GM12878 (cell line): ENCODE results near the gene TMEM236. TPM values are rescaled to one million over a fixed set of nuclear protein-coding genes. Genes with fewer than 3 reads are reported as not detected.

ENCODE experiments used
- ATAC-seq: fragments of 200-7000 bp; cut with Tn5 transposase; 3 replicates; pipeline ENCODE4 v1.9.1; 2020; ENCODE audit warnings: mild to moderate bottlenecking, moderate library complexity
- BruUV-seq: library from RNA; stranded (reverse); fragments of 400-500 nt; replicated peaks from 2 replicates; lab custom pipeline; 2021; lab: Mats Ljungman, UMichigan
- CTCF ChIA-PET: fragments of 300-600 bp; sonication (Branson Sonifier 250); formaldehyde crosslinking; extraction: SDS; loops from one replicate; lab custom pipeline; 2021; ENCODE audit warnings: inconsistent platforms; lab: Yijun Ruan, JAX
- POLR2A ChIA-PET: fragments of 350-600 bp; formaldehyde crosslinking; extraction: SDS; loops from one replicate; lab custom pipeline; 2021; ENCODE audit warnings: inconsistent platforms; lab: Charles Lee
- RAD21 ChIA-PET: fragments of 300-600 bp; sonication (Branson Sonifier 250); formaldehyde crosslinking; loops from one replicate; lab custom pipeline; 2023; ENCODE audit warnings: antibody characterized with exemption; ENCODE audit not compliant: unreplicated experiment; lab: Charles Lee
- SMC1A ChIA-PET: fragments of 300-600 bp; sonication (Branson Sonifier 250); formaldehyde crosslinking; loops from one replicate; lab custom pipeline; 2023; ENCODE audit not compliant: unreplicated experiment, uncharacterized antibody; lab: Charles Lee
- DNase-seq: peaks from one replicate; pipeline ENCODE4 v3.0.0-alpha.2; 2011; ENCODE audit warnings: low read depth, low spot score
- FAIRE-seq: peaks from 3 replicates; lab custom pipeline; 2011; peaks lifted over from hg19 to GRCh38; lab: Jason Lieb, UNC
- H2AFZ ChIP-seq: 2 replicates; pipeline ENCODE4 v1.6.0; 2011; ENCODE audit warnings: low read depth, low read length, control low read depth; ENCODE audit not compliant: control insufficient read depth
- H3K27ac ChIP-seq: 2 replicates; pipeline ENCODE4 v1.5.1; 2011; ENCODE audit warnings: control low read depth; ENCODE audit not compliant: control insufficient read depth, insufficient read depth
- H3K27me3 ChIP-seq, 2 experiments: replicated peaks in 1 of 2; 2 replicates each; pipeline versions ENCODE4 v1.6.0 to v1.6.1; 2011; ENCODE audit warnings: low read length in 1 of 2; ENCODE audit not compliant: control insufficient read depth in 2 of 2, insufficient read depth in 2 of 2
- H3K36me3 ChIP-seq, 2 experiments: 2 replicates each; pipeline ENCODE4 v1.5.1; 2011; ENCODE audit warnings: low read length in 1 of 2; ENCODE audit not compliant: control insufficient read depth in 2 of 2, insufficient read depth in 2 of 2
- H3K4me1 ChIP-seq: 2 replicates; pipeline ENCODE4 v1.6.1; 2011; ENCODE audit warnings: mild to moderate bottlenecking, low read length, moderate library complexity, mixed read lengths; ENCODE audit not compliant: control insufficient read depth, insufficient read depth
- H3K4me2 ChIP-seq: 2 replicates; pipeline ENCODE4 v1.6.0; 2011; ENCODE audit warnings: control low read depth; ENCODE audit not compliant: control insufficient read depth, insufficient read depth
- H3K4me3 ChIP-seq: fragments of 200-600 bp; sonication (generic); 2 replicates; pipeline ENCODE4 v1.5.1; 2016
- H3K79me2 ChIP-seq: 2 replicates; pipeline ENCODE4 v1.6.0; 2011; ENCODE audit warnings: low read length; ENCODE audit not compliant: control insufficient read depth, insufficient read depth
- H3K9ac ChIP-seq: 2 replicates; pipeline ENCODE4 v1.8.0; 2011; ENCODE audit warnings: low read length, control low read depth, mixed read lengths; ENCODE audit not compliant: control insufficient read depth, insufficient read depth
- H3K9me3 ChIP-seq: replicated peaks from 3 replicates; pipeline ENCODE4 v1.5.1; 2011; ENCODE audit warnings: mild to moderate bottlenecking, low read length; ENCODE audit not compliant: control insufficient read depth, insufficient read depth
- H4K20me1 ChIP-seq: 2 replicates; pipeline ENCODE4 v1.6.0; 2011; ENCODE audit not compliant: control insufficient read depth, insufficient read depth
- ATF2 ChIP-seq: IDR thresholded peaks from 2 replicates; pipeline ENCODE4 v1.6.1; 2012; ENCODE audit warnings: low read length, inconsistent platforms
- ATF7 ChIP-seq: fragments of 450-650 bp; IDR thresholded peaks from 2 replicates; pipeline ENCODE4 v1.6.1; 2016; ENCODE audit warnings: low read depth, mild to moderate bottlenecking
- ETV6 ChIP-seq, 2 experiments: fragments of 450-650 bp in 1 of 2; IDR thresholded peaks in 1 of 2; conservative IDR thresholded peaks in 1 of 2; 2 replicates each; pipeline ENCODE4 v1.6.1; 2014; ENCODE audit warnings: antibody characterized with exemption in 1 of 2, borderline replicate concordance in 1 of 2, low read depth in 1 of 2, mild to moderate bottlenecking in 1 of 2, moderate library complexity in 1 of 2
- JUNB ChIP-seq: IDR thresholded peaks from 2 replicates; pipeline ENCODE4 v1.6.1; 2016; ENCODE audit warnings: antibody characterized with exemption, mild to moderate bottlenecking
- LARP7 ChIP-seq: fragments of 450-650 bp; IDR thresholded peaks from 2 replicates; pipeline ENCODE4 v1.6.1; 2017; ENCODE audit warnings: mild to moderate bottlenecking
- PAX8 ChIP-seq: fragments of 450-650 bp; IDR thresholded peaks from 2 replicates; pipeline ENCODE4 v1.6.1; 2017; ENCODE audit warnings: mild to moderate bottlenecking, moderate library complexity
- PBX3 ChIP-seq: IDR thresholded peaks from 2 replicates; pipeline ENCODE4 v1.6.1; 2011; ENCODE audit warnings: mild to moderate bottlenecking, low read depth, low read length, moderate library complexity; ENCODE audit not compliant: insufficient replicate concordance
- RAD51 ChIP-seq: fragments of 450-650 bp; IDR thresholded peaks from 2 replicates; pipeline ENCODE4 v1.6.1; 2016; ENCODE audit warnings: moderate library complexity, mild to moderate bottlenecking, inconsistent platforms
- RCOR1 ChIP-seq: conservative IDR thresholded peaks from 2 replicates; pipeline ENCODE4 v1.6.1; 2012; ENCODE audit warnings: low read depth, low read length, improper control_type of control experiment
- SIX5 ChIP-seq: IDR thresholded peaks from 2 replicates; pipeline ENCODE4 v1.6.1; 2011; ENCODE audit warnings: mild to moderate bottlenecking, low read depth, low read length, moderate library complexity; ENCODE audit not compliant: severe bottlenecking
- SPI1 ChIP-seq: IDR thresholded peaks from 2 replicates; pipeline ENCODE4 v1.6.1; 2011; ENCODE audit warnings: low read depth, mild to moderate bottlenecking, low read length, moderate library complexity, borderline replicate concordance; ENCODE audit not compliant: insufficient read depth
- SRF ChIP-seq, 2 experiments: IDR thresholded peaks; 2 replicates each; pipeline ENCODE4 v1.6.1; 2011; ENCODE audit warnings: low read depth in 2 of 2, low read length in 2 of 2, mild to moderate bottlenecking in 1 of 2, moderate library complexity in 1 of 2
- SUPT20H ChIP-seq: IDR thresholded peaks from 2 replicates; pipeline ENCODE4 v1.6.1; 2011; ENCODE audit warnings: low read depth, mild to moderate bottlenecking, low read length, moderate library complexity, borderline replicate concordance; ENCODE audit not compliant: control insufficient read depth
- TCF7 ChIP-seq: IDR thresholded peaks from 2 replicates; pipeline ENCODE4 v1.6.1; 2014; ENCODE audit warnings: antibody characterized with exemption, borderline replicate concordance
- ZBTB40 ChIP-seq: fragments of 450-650 bp; IDR thresholded peaks from 2 replicates; pipeline ENCODE4 v1.6.1; 2016; ENCODE audit warnings: mild to moderate bottlenecking, moderate library complexity, borderline replicate concordance
- WGBS: methylation state at CpG from one replicate; pipeline ENCODE4 v1.1.6; 2016; ENCODE audit warnings: low lambda C conversion rate; ENCODE audit not compliant: insufficient replicate concordance, insufficient coverage; ENCODE audit errors: missing lambda C conversion rate; 5-methylcytosine and 5-hydroxymethylcytosine counted together
- in situ Hi-C: fragments of 300-500 bp; cut with MboI; formaldehyde crosslinking; loops from 9 replicates; pipeline ENCODE4 v1.14.3; 2018; ENCODE audit warnings: mixed read lengths
- intact Hi-C: fragments of 100-400 bp; cut with micrococcal nuclease; formaldehyde crosslinking; loops from one replicate; pipeline ENCODE4 v1.14.2; 2022; ENCODE audit not compliant: unreplicated experiment
- polyA plus RNA-seq, 11 experiments: library from polyadenylated mRNA; depleted of rRNA in 4 of 11; unstranded in 6 of 11; stranded (reverse) in 5 of 11; fragments of >200 nt; fragmentation: Nextera tagmentation in 4 of 11; fragmentation: Illumina TruSeq in 1 of 11; extraction: Ambion mirVana in 4 of 11; extraction: Trizol in 1 of 11; gene quantifications; 1 replicate in 1 of 11; 2 replicates in 10 of 11; pipeline versions ENCODE4 v1.2.1 to v1.2.3, GENCODE V29; 2011 to 2016; ENCODE audit warnings: inconsistent platforms in 2 of 11, missing spikeins in 2 of 11, low read depth in 1 of 11
- total RNA-seq, 4 experiments: library from RNA; depleted of rRNA in 3 of 4; stranded (reverse); fragments of >200 nt in 3 of 4; fragmentation: Illumina TruSeq in 1 of 4; extraction: Trizol in 1 of 4; gene quantifications; 2 replicates each; pipeline versions ENCODE4 v1.2.1 to v1.2.3, GENCODE V29; 2013 to 2021

Gene TMEM236
- total and polyA plus RNA-seq, 10 of the 15 experiments (the other 5 are each of a cell fraction or from before 2014, with no cell fraction given): 0.03 TPM; not detected in 9

GRCh38 chr10:17743437-17743836 lies 8.6 kb upstream of the TMEM236 start:
- TF ChIP-seq ATF7 (no peak), SUPT20H (no peak), SPI1 (no peak), ZBTB40 (no peak), TCF7 (no peak), PAX8 (no peak), RAD51 (no peak), LARP7 (no peak), PBX3 (no peak), SRF (IDR thresholded peaks at IDR 0.05; ENCODE audit: low read depth in 2 of 2, low read length in 2 of 2) (no peak), RCOR1 (no peak), ATF2 (no peak), ETV6 (conservative IDR thresholded peaks at IDR 0.05 in 1 of 2, IDR thresholded peaks at IDR 0.05 in 1 of 2; ENCODE audit: borderline replicate concordance in 1 of 2, low read depth in 1 of 2) (no peak), SIX5 (no peak), JUNB (no peak)
- POLR2A ChIA-PET: no interaction called here
- H3K36me3 ChIP-seq: no peaks in the 10 kb centered on the region
- H3K79me2 ChIP-seq: no peaks in the 10 kb centered on the region
- SMC1A ChIA-PET: interaction anchor here (1.0 to 2.1 kb wide), 5 partner anchors 13 to 137 kb away, joined by 3 to 8 read pairs (median 4); no protein-coding TSS in a partner anchor
- H3K9ac ChIP-seq: no peak overlapping the region
- H3K9me3 ChIP-seq: no peaks in the 10 kb centered on the region
- CTCF ChIA-PET: interaction anchor here (0.7 to 4.9 kb wide), 12 partner anchors 56 to 473 kb away, joined by 3 to 61 read pairs (median 4); partner anchors contain the start of genes HACD1 and STAM
- H3K4me1 ChIP-seq: no peaks in the 10 kb centered on the region
- H3K27me3 ChIP-seq: no peaks in the 10 kb centered on the region; a peak in 1 of 4 replicates
- no peaks in the 10 kb centered on the region; the same call in 1 of the 2 replicates for H4K20me1 ChIP-seq
- 75% methylated on average over 3 of the region's 3 CpGs for WGBS
- FAIRE-seq (no peak), DNase-seq (no peak), ATAC-seq (no peak)
- in situ Hi-C loops: loop anchor here (5.0 to 25.0 kb wide), 2 partner anchors 136 to 906 kb away; no protein-coding TSS in a partner anchor
- no peak overlapping the region for H2AFZ ChIP-seq
- RAD21 ChIA-PET: interaction anchor here (1.8 kb wide), 1 partner anchor 334 kb away, joined by 6 read pairs; no protein-coding TSS in a partner anchor
- no peak overlapping the region for H3K4me3 ChIP-seq
- intact Hi-C loops: loop anchor here (1.0 to 5.0 kb wide), 3 partner anchors 136 to 896 kb away; no protein-coding TSS in a partner anchor
- no peak overlapping the region for H3K27ac ChIP-seq
- no peak overlapping the region for H3K4me2 ChIP-seq
- no TSS peak for BruUV-seq
